Psoas muscle (tissue), 8 donors: ENCODE results near the gene KLHL2. TPM values are rescaled to one million over a fixed set of nuclear protein-coding genes. Genes with fewer than 3 reads are reported as not detected.
"Not testable (repeated sequence)": the region's sequence is repeated elsewhere in the genome, so short reads cannot be mapped to it uniquely, and the experiment has no call there.

Source experiments
- ATAC-seq, 4 donors: fragments of 200-7000 bp; cut with Tn5 transposase; one replicate each; pipeline ENCODE4 v1.9.1; 2020; ENCODE audit warnings: moderate library complexity in 3 of 4, mild to moderate bottlenecking in 2 of 4
- DNase-seq, 2 donors: peaks; one replicate each; pipeline ENCODE4 v3.0.0-alpha.2; 2020
- H3K27ac ChIP-seq: fragments of 200-600 bp; one replicate; pipeline ENCODE4 v1.8.0; 2022
- H3K27me3 ChIP-seq, 3 donors: fragments of 200-600 bp in 1 of 3; one replicate each; pipeline versions ENCODE4 v1.6.1 to v1.8.0; 2013 to 2022; ENCODE audit warnings: low read length in 2 of 3, mild to moderate bottlenecking in 2 of 3, moderate library complexity in 1 of 3; ENCODE audit not compliant: insufficient read depth in 3 of 3
- H3K36me3 ChIP-seq, 2 donors: fragments of 200-600 bp in 1 of 2; one replicate each; pipeline versions ENCODE4 v1.6.1 to v1.8.0; 2013 to 2022; ENCODE audit warnings: low read depth in 1 of 2, mild to moderate bottlenecking in 1 of 2, moderate library complexity in 1 of 2; ENCODE audit not compliant: insufficient read depth in 1 of 2
- H3K4me1 ChIP-seq: fragments of 200-600 bp; one replicate; pipeline ENCODE4 v1.8.0; 2022
- H3K4me3 ChIP-seq: fragments of 200-600 bp; one replicate; pipeline ENCODE4 v1.8.0; 2022; ENCODE audit warnings: mild to moderate bottlenecking
- H3K9me3 ChIP-seq: fragments of 200-600 bp; one replicate; pipeline ENCODE4 v1.8.0; 2022
- WGBS, 3 donors: extraction: QIAGEN DNeasy Blood & Tissue Kit; methylation state at CpG; one replicate each; pipeline versions ENCODE4 v1.1.6 to v1.1.7; 2013; 5-methylcytosine and 5-hydroxymethylcytosine counted together
- intact Hi-C, 2 donors: fragments of 100-400 bp; cut with DNase I; formaldehyde crosslinking; loops; one replicate each; pipeline versions ENCODE4 v1.11.0 to v1.14.2; 2022
- polyA plus RNA-seq, 3 donors: library from polyadenylated mRNA; stranded (reverse); fragments of 200-250 nt; gene quantifications; one replicate each; pipeline ENCODE4 v1.2.3, GENCODE V29; 2013
- total RNA-seq, 4 donors: library from RNA; stranded (reverse); fragmentation: NEBNext Ultra II Directional in 2 of 4; extraction: Animal tissue kit (Norgen Biotek cat#: 25700) in 2 of 4; gene quantifications; one replicate each; pipeline versions ENCODE4 v1.2.1 to v1.2.4, GENCODE V29; 2021 to 2023
- TF ChIP-seq, protein P1 (sequence below): fragments of 200-600 bp; IDR thresholded peaks from one replicate; pipeline ENCODE4 v1.8.0; 2022; ENCODE audit warnings: antibody characterized with exemption
- donor health status: healthy with polysubstance abuse.
- donor health status: DM: no; HTN: no; CAD: no; lungs with moderate emphysema.
- donor health status: Bipolar disorder and iron deficiency.
- donor health status: healthy.
- donor health status: DM: yes; HTN: yes; CAD: no.
- donor health status: DM: no; HTN: no; CAD: no.
- donor health status: DM: no; HTN: no; CAD: no.
- donor health status: DM: yes; HTN: yes; CAD: no.

Gene KLHL2
- total and polyA plus RNA-seq, 7 donors: 3.1 to 7.8 (median 4.5) TPM

DNA sequence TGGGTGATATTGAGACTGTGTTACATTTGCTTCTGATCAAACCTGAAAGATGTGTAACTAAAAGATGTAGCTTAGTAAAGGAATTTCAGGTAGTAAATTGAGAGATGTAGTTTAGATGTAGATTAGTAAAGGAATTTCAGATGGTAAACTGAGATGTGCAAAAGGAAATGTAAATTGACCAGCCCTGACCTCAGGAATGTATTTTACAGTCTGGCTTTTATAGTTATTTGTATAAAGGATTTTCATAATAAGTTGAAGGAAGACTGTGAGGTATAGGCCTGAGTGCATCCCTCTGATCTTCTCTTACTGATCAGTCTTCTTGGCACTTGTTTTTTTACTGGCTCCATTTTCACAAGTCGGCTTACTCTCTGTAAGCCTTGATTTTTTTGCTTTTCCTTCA lies 3.2 kb downstream of the KLHL2 start:
- Histone ChIP-seq H3K4me1 (peaks cover 5% of the 10 kb centered on the region), H3K36me3 (no peaks in the 10 kb centered on the region), H3K4me3 (no peak overlapping the region), H3K9me3 (no peaks in the 10 kb centered on the region), H3K27ac (no peak overlapping the region), H3K27me3 (peaks cover 0 to 11% (median 0%) of the 10 kb centered on the region in 3 donors)
- DNase-seq (no peak), ATAC-seq (no peak)
- intact Hi-C loops: no loop called here
- 71 to 77% (median 73%) methylated on average over 1 of the region's 1 CpG for WGBS, 3 donors
- TF ChIP-seq, protein P1, sequence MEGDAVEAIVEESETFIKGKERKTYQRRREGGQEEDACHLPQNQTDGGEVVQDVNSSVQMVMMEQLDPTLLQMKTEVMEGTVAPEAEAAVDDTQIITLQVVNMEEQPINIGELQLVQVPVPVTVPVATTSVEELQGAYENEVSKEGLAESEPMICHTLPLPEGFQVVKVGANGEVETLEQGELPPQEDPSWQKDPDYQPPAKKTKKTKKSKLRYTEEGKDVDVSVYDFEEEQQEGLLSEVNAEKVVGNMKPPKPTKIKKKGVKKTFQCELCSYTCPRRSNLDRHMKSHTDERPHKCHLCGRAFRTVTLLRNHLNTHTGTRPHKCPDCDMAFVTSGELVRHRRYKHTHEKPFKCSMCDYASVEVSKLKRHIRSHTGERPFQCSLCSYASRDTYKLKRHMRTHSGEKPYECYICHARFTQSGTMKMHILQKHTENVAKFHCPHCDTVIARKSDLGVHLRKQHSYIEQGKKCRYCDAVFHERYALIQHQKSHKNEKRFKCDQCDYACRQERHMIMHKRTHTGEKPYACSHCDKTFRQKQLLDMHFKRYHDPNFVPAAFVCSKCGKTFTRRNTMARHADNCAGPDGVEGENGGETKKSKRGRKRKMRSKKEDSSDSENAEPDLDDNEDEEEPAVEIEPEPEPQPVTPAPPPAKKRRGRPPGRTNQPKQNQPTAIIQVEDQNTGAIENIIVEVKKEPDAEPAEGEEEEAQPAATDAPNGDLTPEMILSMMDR: no peak

DNA sequence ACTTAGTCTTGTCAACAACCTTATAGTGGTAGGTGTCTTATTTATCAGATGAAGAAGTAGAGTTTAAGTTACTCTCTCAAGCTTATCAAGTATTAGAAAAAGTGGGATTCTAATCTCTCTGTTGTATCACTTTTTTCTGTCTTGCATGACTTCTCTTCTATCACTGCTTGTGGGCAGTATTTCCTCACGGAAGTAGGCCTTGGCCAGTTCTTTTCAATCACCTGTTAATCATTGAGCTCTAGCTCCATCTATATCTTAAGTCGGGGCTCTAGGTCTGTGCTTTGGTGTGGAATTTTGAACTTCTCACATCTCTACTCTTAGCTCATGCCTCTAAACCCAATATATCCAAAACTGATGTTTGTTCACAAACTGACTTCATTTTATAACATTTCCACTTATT lies 5.3 kb downstream of the KLHL2 start:
- H3K27me3 ChIP-seq: peaks cover 0 to 11% (median 0%) of the 10 kb centered on the region in 3 donors
- WGBS, 3 donors: 89 to 92% (median 90%) methylated on average over 2 of the region's 2 CpGs
- H3K4me3 ChIP-seq, ATAC-seq, H3K36me3 ChIP-seq, H3K9me3 ChIP-seq, H3K27ac ChIP-seq, H3K4me1 ChIP-seq, DNase-seq, intact Hi-C loops: not testable (repeated sequence)

DNA sequence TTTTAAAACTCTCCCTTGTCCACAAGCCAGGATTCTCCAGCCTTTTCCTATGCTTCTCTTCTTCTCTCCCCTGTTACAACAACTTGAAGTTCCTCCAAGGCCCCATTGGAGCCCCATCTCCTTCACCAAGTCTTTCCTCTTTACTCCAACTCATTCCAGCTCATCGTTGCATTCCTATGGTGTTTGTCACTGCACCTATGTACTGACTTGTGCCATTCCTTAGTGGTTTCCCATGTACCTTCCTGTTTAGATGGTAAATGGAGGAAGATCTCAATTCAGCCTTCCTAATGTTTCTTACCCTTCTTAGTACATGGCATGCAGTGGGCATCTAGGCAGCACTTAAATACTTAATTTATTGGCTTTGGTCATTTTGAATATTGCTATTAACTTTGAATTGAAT lies 6.0 kb downstream of the KLHL2 start:
- H3K27ac ChIP-seq, ATAC-seq, H3K4me3 ChIP-seq, H3K36me3 ChIP-seq, intact Hi-C loops, H3K27me3 ChIP-seq, H3K9me3 ChIP-seq, DNase-seq, H3K4me1 ChIP-seq: not testable (repeated sequence)
- WGBS, 3 donors: 100% methylated on average over 1 of the region's 1 CpG

DNA sequence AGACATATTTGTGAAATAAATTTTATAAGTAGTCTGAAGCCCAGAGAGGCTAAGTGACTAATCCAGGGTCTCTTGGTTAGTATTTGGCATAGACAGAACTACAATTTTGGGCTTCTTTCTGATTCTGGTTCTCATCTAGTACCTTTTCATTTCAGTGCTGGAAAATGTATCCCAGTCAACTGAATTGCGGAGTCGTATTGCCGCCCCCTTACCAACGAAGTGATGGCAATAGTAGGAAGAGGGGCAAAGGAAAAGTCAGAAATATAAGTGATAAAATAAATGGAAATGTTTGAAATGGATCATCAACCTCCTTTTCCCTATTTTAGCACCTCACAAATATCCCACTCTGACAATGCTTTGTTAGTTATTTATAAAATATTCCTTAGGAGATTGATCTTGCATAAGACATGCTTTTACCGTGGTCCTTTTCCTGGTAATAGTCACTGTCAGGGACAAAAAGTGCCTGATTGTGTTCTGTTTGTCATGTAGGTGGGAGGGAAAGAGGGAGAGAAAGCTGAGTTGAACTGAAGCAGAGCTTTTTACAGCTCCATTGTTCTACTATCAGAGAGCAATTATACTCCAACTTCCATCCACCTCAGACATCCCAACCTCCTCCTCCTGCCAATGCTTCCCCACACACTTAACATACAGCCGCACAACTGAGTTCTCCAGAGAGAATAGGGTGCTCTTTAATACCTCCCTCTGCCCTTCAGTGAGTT lies 6.8 kb downstream of the KLHL2 start:
- WGBS, 3 donors: 82 to 84% (median 83%) methylated on average over 6 of the region's 6 CpGs
- H3K36me3 ChIP-seq, ATAC-seq, H3K9me3 ChIP-seq, H3K4me1 ChIP-seq, H3K4me3 ChIP-seq, intact Hi-C loops, H3K27ac ChIP-seq, H3K27me3 ChIP-seq, DNase-seq: not testable (repeated sequence)

DNA sequence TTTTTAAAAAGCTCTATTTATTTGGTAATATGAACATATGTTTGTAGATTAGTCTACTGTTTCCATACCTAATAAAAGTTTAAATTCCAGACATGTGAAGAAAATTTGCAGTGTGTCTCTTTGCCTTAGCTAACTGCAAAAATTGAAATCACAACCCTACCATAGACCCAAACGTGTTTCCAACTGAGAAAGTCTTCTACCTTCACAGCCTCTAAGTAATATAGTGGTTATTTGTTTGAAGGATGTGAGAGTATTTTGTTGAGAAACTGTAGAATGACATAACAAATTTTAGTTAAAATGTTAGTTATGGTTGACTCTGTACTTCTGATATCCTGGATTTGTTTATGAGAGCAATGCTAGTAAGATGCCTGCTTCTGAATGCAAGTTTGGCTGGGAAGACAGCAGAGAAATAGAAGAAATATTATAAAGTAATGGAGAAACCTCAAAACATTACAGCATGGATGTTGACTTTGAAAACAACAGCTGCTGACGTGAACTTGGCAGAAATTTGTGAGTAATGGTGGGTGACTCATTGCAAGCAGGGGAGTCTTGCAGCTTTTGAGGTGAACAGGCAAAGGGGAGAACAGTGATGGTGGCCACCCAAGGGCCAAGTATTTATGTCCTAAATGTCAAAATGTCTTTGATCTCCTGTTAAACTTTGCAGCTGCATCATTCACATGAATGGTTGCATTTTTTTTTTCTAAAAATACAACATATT lies 7.8 kb downstream of the KLHL2 start:
- H3K4me1 ChIP-seq, H3K4me3 ChIP-seq, H3K27me3 ChIP-seq, ATAC-seq, H3K36me3 ChIP-seq, H3K9me3 ChIP-seq, intact Hi-C loops, H3K27ac ChIP-seq: not testable (repeated sequence)
- peak in 1 of 2 donors; percentile 24 for DNase-seq
- 47 to 58% (median 52%) methylated on average over 2 of the region's 2 CpGs for WGBS, 3 donors

DNA sequence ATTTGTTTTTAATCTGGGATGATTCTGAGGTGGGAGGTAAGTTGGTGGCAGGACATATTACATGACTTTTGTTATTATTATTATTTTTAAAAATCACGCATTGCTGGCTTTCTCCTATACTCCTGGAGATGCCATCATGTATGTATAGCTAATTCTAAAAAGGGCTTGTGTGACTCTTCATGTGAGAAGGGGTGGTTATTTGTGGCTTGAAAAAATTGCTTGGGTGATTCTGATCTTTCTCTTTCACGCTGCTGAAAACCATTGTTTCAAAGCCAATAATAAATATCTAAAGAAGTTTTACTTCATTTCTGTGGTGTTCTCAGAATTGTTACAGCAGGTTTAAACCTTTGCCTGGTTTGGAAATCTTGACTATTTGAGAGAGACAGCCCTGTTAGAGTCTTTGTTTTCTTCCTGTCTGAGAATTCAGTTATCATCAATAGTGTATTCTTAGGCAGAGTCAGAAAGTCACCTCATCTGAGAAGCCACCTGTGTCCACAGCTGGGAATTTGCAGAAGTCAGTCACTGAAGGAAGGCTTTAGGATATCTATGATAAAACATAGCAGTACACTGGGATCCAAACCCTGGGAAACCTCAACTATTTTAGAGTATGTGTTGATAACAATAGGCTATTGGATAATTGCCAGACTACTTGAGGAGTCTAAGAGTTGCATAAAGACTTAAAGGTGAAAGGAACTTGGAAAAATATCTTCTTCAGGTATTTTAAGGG lies 8.6 kb downstream of the KLHL2 start:
- H3K4me1 ChIP-seq, intact Hi-C loops, H3K9me3 ChIP-seq, ATAC-seq, H3K36me3 ChIP-seq, H3K27ac ChIP-seq, H3K4me3 ChIP-seq, DNase-seq, H3K27me3 ChIP-seq: not testable (repeated sequence)
- WGBS, 3 donors: 58 to 77% (median 62%) methylated on average over 2 of the region's 2 CpGs

DNA sequence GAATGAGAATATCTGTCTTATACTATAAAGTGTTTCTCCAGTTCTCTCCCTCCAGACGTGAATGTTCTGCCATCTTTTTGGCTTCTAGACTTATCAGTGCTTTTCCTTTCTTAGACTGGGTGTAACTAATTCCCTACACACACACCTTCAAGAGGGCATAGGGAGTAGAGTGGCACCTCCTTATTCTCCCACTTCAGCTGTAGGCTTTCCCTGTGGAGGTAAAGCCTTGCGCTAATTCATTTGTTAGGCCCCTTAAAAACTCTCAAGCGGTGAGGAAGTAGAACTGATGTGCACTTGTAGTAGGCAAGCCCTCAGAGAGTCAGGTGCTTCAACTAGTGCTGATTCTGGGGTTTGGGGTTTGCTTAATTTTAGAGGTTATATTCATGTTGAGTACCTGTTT lies 10.0 kb downstream of the KLHL2 start:
- no peak overlapping the region for H3K27ac ChIP-seq
- 85 to 93% (median 88%) methylated on average over 3 of the region's 3 CpGs for WGBS, 3 donors
- no peak for ATAC-seq

DNA sequence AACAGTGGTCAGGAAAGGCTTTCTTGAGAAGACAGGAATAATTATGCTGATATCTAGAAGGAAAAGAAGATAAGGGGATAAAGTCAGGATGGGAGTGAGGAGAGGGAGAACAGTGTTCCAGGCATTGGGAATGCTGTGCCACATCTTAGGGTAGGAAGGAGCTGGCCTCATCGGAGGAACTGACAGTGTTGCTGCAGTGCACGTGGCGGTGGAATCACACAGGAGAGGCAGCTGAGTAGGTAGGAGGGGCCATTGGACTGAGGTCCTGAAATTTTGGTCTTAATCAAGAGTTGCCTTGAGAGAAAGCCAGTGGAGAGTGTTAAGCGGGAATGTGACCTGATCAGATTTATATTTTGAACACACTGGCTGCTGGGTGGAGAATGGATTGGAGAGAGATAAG lies 13.9 kb downstream of the KLHL2 start:
- DNase-seq, H3K27me3 ChIP-seq, H3K4me1 ChIP-seq, H3K36me3 ChIP-seq, H3K4me3 ChIP-seq, ATAC-seq, H3K9me3 ChIP-seq, intact Hi-C loops: not testable (repeated sequence)
- WGBS, 3 donors: 78 to 87% (median 82%) methylated on average over 4 of the region's 4 CpGs
- H3K27ac ChIP-seq: peak overlapping the region; percentile 3

More for the DNA sequence above, 10.0 kb downstream of the KLHL2 start:
- peaks cover 5% of the 10 kb centered on the region for H3K4me1 ChIP-seq
- no peaks in the 10 kb centered on the region for H3K27me3 ChIP-seq
- DNase-seq: no peak
- H3K9me3 ChIP-seq: no peaks in the 10 kb centered on the region
- no peaks in the 10 kb centered on the region for H3K36me3 ChIP-seq
- TF ChIP-seq, protein P1: no peak
- no peak overlapping the region for H3K4me3 ChIP-seq
- intact Hi-C loops: no loop called here

DNA sequence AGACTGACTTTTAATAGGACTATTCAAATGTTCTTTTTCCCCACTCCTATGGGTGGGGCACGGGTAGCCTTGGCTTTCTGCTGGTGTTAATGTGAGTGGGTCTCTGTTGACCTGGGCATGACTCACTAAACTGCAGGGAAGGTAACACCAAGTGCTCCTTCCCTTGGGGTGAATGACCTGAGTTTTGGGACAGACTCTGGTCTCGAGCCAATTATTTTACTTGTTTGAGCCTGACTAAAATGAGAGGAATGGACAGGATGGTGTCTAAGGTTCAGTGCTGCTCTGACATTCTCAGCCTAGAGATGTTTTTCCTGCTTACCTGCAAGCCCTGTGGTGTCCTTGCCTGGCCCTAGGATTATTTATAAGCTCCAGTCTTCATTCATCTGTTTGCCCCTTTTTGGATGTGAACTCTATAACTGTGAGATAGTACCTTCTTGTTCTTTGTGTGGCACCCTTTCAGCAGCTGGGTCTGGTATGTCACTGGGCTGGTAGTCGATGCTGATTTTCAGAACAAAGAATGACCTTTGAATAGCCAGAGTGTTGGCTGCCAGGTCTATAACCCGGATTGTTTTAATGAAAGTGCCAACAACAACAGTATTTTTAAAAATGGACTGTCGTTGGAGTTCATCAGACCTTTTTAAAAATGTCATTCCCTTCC lies 14.8 kb downstream of the KLHL2 start:
- H3K36me3 ChIP-seq, intact Hi-C loops: not testable (repeated sequence)
- WGBS, 3 donors: 22 to 30% (median 24%) methylated on average over 4 of the region's 5 CpGs

More for the DNA sequence above, 14.8 kb downstream of the KLHL2 start:
- H3K9me3 ChIP-seq, H3K4me1 ChIP-seq, H3K27me3 ChIP-seq, H3K27ac ChIP-seq, DNase-seq, H3K4me3 ChIP-seq: not testable (repeated sequence)
- ATAC-seq: peak in 2 of 4 donors; percentile 36 to 37
